Uterus (tissue), 4 donors: ENCODE results near the gene CENPX. TPM values are rescaled to one million over a fixed set of nuclear protein-coding genes. Genes with fewer than 3 reads are reported as not detected.

Experiments used
- DNase-seq, 2 donors: peaks; one replicate each; pipeline ENCODE4 v3.0.0-alpha.2; 2019 to 2020
- H3K27ac ChIP-seq, 2 donors: fragments of 200-600 bp; sonication (generic); 1 replicate in 1 of 2; 2 replicates in 1 of 2; pipeline ENCODE4 v1.5.1; 2016 to 2018
- H3K27me3 ChIP-seq, 2 donors: fragments of 200-600 bp; sonication (generic); one replicate each; pipeline ENCODE4 v1.5.1; 2018 to 2019; ENCODE audit warnings: control low read depth in 1 of 2
- H3K36me3 ChIP-seq, 2 donors: fragments of 200-600 bp; sonication (generic); one replicate each; pipeline ENCODE4 v1.5.1; 2019; ENCODE audit warnings: control low read depth in 1 of 2
- H3K4me1 ChIP-seq, 2 donors: fragments of 200-600 bp; sonication (generic); one replicate each; pipeline ENCODE4 v1.5.1; 2018 to 2019; ENCODE audit warnings: control low read depth in 1 of 2
- H3K4me3 ChIP-seq, 2 donors: fragments of 200-600 bp; sonication (generic); 1 replicate in 1 of 2; 2 replicates in 1 of 2; pipeline ENCODE4 v1.5.1; 2018 to 2019; ENCODE audit warnings: mild to moderate bottlenecking in 1 of 2
- H3K9me3 ChIP-seq, 2 donors: fragments of 200-600 bp; sonication (generic); one replicate each; pipeline ENCODE4 v1.5.1; 2019; ENCODE audit warnings: control low read depth in 1 of 2
- CTCF ChIP-seq, 4 experiments: fragments of 200-600 bp in 2 of 4; fragments of 450-650 bp in 2 of 4; sonication (generic) in 2 of 4; IDR thresholded peaks; one replicate each; pipeline ENCODE4 v1.5.1; 2016 to 2019; ENCODE audit warnings: antibody characterized with exemption in 4 of 4, mild to moderate bottlenecking in 2 of 4, moderate library complexity in 1 of 4
- POLR2A ChIP-seq, 2 donors: fragments of 450-650 bp; IDR thresholded peaks; one replicate each; pipeline ENCODE4 v1.6.1; 2016; ENCODE audit warnings: antibody characterized with exemption in 2 of 2, mild to moderate bottlenecking in 1 of 2, moderate library complexity in 1 of 2
- intact Hi-C: fragments of 100-400 bp; cut with DNase I; formaldehyde crosslinking; loops from one replicate; pipeline ENCODE4 v1.15.1; 2023; ENCODE audit warnings: low total_unique reads
- total RNA-seq, 4 donors: library from RNA; depleted of rRNA in 3 of 4; stranded (reverse); fragments of >200 nt in 3 of 4; gene quantifications; one replicate each; pipeline versions ENCODE4 v1.1.0 to v1.2.4, GENCODE V29; 2014 to 2023
- donor health status: DM: yes; HTN: yes; CAD: no.

CENPX gene
- total RNA-seq, 4 donors from 2014 or later, result 26.7 to 212 (median 49.8) TPM

- H3K27ac ChIP-seq, result no peak overlapping the region
- DNase-seq, result no peak
- H3K27me3 ChIP-seq, result no peaks in the 10 kb centered on the region
- no peak overlapping the region for H3K4me3 ChIP-seq
- H3K36me3 ChIP-seq, result no peaks in the 10 kb centered on the region
- peaks cover 0 to 28% of the 10 kb centered on the region in 2 donors for H3K4me1 ChIP-seq
- no peaks in the 10 kb centered on the region for H3K9me3 ChIP-seq
- no peak for TF ChIP-seq POLR2A (IDR thresholded peaks at IDR 0.05)
- no peak for TF ChIP-seq CTCF (IDR thresholded peaks at IDR 0.05)
- intact Hi-C loops, result no loop called here
These were observed 31.8 kb upstream of the CENPX start for GRCh38 chr17:82054351-82055022.

GRCh38 chr17:82053556-82054263, 31.0 kb upstream of the CENPX start:
- TF ChIP-seq POLR2A (IDR thresholded peaks at IDR 0.05), result no peak
- TF ChIP-seq CTCF (IDR thresholded peaks at IDR 0.05), result no peak
- DNase-seq, result no peak
- Histone ChIP-seq H3K4me1 (peaks cover 0 to 28% of the 10 kb centered on the region in 2 donors), H3K27ac (no peak overlapping the region), H3K9me3 (no peaks in the 10 kb centered on the region), H3K27me3 (no peaks in the 10 kb centered on the region), H3K4me3 (no peak overlapping the region), H3K36me3 (no peaks in the 10 kb centered on the region)
- intact Hi-C loops, result no loop called here

GRCh38 chr17:82053130-82053529, 30.5 kb upstream of the CENPX start:
- peaks cover 0 to 28% of the 10 kb centered on the region in 2 donors for H3K4me1 ChIP-seq

GRCh38 chr17:82052638-82053059, 30.0 kb upstream of the CENPX start:
- H3K4me1 ChIP-seq, result peaks cover 0 to 28% of the 10 kb centered on the region in 2 donors
- no peaks in the 10 kb centered on the region for H3K9me3 ChIP-seq
- peak overlapping the region; percentile 48 to 98 for H3K4me3 ChIP-seq
- H3K27me3 ChIP-seq, result no peaks in the 10 kb centered on the region
- no peak for DNase-seq
- intact Hi-C loops, result no loop called here
- TF ChIP-seq CTCF (IDR thresholded peaks at IDR 0.05), result no peak
- no peak for TF ChIP-seq POLR2A (IDR thresholded peaks at IDR 0.05)
- no peaks in the 10 kb centered on the region for H3K36me3 ChIP-seq
- peak overlapping the region in 1 of 2 donors; percentile 60 for H3K27ac ChIP-seq

More at GRCh38 chr17:82053130-82053529, 30.5 kb upstream of the CENPX start:
- DNase-seq, result no peak
- Histone ChIP-seq H3K36me3 (no peaks in the 10 kb centered on the region), H3K27me3 (no peaks in the 10 kb centered on the region), H3K9me3 (no peaks in the 10 kb centered on the region), H3K27ac (no peak overlapping the region), H3K4me3 (peak overlapping the region in 1 of 2 donors; percentile 98)
- intact Hi-C loops, result no loop called here
- TF ChIP-seq CTCF (IDR thresholded peaks at IDR 0.05) (no peak), POLR2A (IDR thresholded peaks at IDR 0.05) (no peak)
